Esophagus muscularis mucosa (tissue), 4 donors: ENCODE measurements around the gene LCK. TPM values are rescaled to one million over a fixed set of nuclear protein-coding genes. Genes with fewer than 3 reads are reported as not detected.

Source experiments
- DNase-seq: peaks from one replicate; pipeline ENCODE4 v3.0.0-alpha.2; 2017; ENCODE audit errors: extremely low spot score
- H3K27ac ChIP-seq, 4 donors: fragments of 200-600 bp; sonication (generic); replicated peaks in 1 of 4; 1 replicate in 3 of 4; 2 replicates in 1 of 4; pipeline ENCODE4 v1.5.1; 2016 to 2019; ENCODE audit warnings: mild to moderate bottlenecking in 1 of 4
- H3K27me3 ChIP-seq, 4 donors: fragments of 200-600 bp; sonication (generic); one replicate each; pipeline versions ENCODE4 v1.5.1 to v1.6.0; 2016 to 2019
- H3K36me3 ChIP-seq, 4 donors: fragments of 200-600 bp; sonication (generic); one replicate each; pipeline ENCODE4 v1.5.1; 2016 to 2019
- H3K4me1 ChIP-seq, 4 donors: fragments of 200-600 bp; sonication (generic); one replicate each; pipeline ENCODE4 v1.5.1; 2016 to 2019
- H3K4me3 ChIP-seq, 4 donors: fragments of 200-600 bp; sonication (generic); 1 replicate in 2 of 4; 2 replicates in 2 of 4; pipeline ENCODE4 v1.5.1; 2016 to 2019; ENCODE audit warnings: mild to moderate bottlenecking in 4 of 4, moderate library complexity in 1 of 4
- H3K9me3 ChIP-seq, 4 donors: fragments of 200-600 bp; sonication (generic); 1 replicate in 3 of 4; 2 replicates in 1 of 4; pipeline ENCODE4 v1.5.1; 2016 to 2019
- EP300 ChIP-seq: sonication (generic); formaldehyde crosslinking; IDR thresholded peaks from one replicate; pipeline ENCODE4 v1.6.1; 2017; ENCODE audit warnings: antibody characterized with exemption
- POLR2A ChIP-seq: fragments of 450-650 bp; IDR thresholded peaks from one replicate; pipeline ENCODE4 v1.6.1; 2017; ENCODE audit warnings: antibody characterized with exemption, moderate library complexity, mild to moderate bottlenecking, low read depth
- POLR2AphosphoS5 ChIP-seq, 2 donors: sonication (generic); formaldehyde crosslinking; IDR thresholded peaks; one replicate each; pipeline ENCODE4 v1.6.1; 2017; ENCODE audit warnings: antibody characterized with exemption in 2 of 2
- WGBS: methylation state at CpG from one replicate; pipeline ENCODE4 v1.1.5; 2018; 5-methylcytosine and 5-hydroxymethylcytosine counted together
- intact Hi-C: fragments of 100-400 bp; cut with DNase I; formaldehyde crosslinking; loops from one replicate; pipeline ENCODE4 v1.15.1; 2023
- small RNA-seq, 3 donors: library from RNA; depleted of rRNA; stranded (forward); fragments of <200 nt; gene quantifications; one replicate each; pipeline ENCODE3, GENCODE V24; 2016
- total RNA-seq, 4 donors: library from RNA; depleted of rRNA; stranded (reverse); fragments of >200 nt; gene quantifications; one replicate each; pipeline versions ENCODE4 v1.1.0 to v1.2.1, GENCODE V29; 2016
- TF ChIP-seq, protein P1 (sequence below), 3 experiments: fragments of 200-600 bp in 2 of 3; fragments of 450-650 bp in 1 of 3; sonication (generic) in 2 of 3; IDR thresholded peaks; one replicate each; pipeline ENCODE4 v1.5.1; 2017 to 2019; ENCODE audit warnings: antibody characterized with exemption in 3 of 3, mild to moderate bottlenecking in 2 of 3, moderate library complexity in 1 of 3

LCK gene
- total RNA-seq, 4 donors from 2014 or later, result 0.42 to 2.8 (median 1.1) TPM

DNA sequence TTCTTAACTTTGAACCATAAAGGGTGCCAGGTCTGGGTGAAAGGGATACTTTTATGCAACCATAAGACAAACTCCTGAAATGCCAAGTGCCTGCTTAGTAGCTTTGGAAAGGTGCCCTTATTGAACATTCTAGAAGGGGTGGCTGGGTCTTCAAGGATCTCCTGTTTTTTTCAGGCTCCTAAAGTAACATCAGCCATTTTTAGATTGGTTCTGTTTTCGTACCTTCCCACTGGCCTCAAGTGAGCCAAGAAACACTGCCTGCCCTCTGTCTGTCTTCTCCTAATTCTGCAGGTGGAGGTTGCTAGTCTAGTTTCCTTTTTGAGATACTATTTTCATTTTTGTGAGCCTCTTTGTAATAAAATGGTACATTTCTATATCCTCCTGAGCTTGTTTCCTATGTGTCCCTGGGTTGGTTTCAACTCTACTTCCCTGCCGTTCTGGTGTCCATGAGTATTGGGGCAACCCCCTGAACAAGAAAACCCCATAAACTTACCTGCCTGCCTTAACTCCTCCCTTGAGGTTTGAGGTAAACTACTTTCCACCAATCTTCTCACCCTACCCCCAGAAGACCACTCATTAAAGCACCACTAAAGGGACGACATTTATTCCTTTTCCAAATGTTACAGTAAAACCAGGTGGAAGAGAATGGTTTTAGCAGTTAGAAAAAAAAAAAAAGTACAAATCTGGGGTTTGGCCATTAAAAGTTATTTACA lies 82.3 kb downstream of the LCK start:
- no peak for DNase-seq
- no peak for TF ChIP-seq EP300
- no peak for TF ChIP-seq POLR2AphosphoS5 (IDR thresholded peaks at IDR 0.05)
- TF ChIP-seq, protein P1, sequence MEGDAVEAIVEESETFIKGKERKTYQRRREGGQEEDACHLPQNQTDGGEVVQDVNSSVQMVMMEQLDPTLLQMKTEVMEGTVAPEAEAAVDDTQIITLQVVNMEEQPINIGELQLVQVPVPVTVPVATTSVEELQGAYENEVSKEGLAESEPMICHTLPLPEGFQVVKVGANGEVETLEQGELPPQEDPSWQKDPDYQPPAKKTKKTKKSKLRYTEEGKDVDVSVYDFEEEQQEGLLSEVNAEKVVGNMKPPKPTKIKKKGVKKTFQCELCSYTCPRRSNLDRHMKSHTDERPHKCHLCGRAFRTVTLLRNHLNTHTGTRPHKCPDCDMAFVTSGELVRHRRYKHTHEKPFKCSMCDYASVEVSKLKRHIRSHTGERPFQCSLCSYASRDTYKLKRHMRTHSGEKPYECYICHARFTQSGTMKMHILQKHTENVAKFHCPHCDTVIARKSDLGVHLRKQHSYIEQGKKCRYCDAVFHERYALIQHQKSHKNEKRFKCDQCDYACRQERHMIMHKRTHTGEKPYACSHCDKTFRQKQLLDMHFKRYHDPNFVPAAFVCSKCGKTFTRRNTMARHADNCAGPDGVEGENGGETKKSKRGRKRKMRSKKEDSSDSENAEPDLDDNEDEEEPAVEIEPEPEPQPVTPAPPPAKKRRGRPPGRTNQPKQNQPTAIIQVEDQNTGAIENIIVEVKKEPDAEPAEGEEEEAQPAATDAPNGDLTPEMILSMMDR (IDR thresholded peaks at IDR 0.05), result no peak
- no peak for TF ChIP-seq POLR2A
- no peaks in the 10 kb centered on the region for H3K27me3 ChIP-seq
- H3K27ac ChIP-seq, result no peak overlapping the region
- intact Hi-C loops, result no loop called here
- H3K4me1 ChIP-seq, result peaks cover 30 to 44% (median 40%) of the 10 kb centered on the region in 4 donors
- H3K4me3 ChIP-seq, result no peak overlapping the region
- H3K9me3 ChIP-seq, result no peaks in the 10 kb centered on the region
- H3K36me3 ChIP-seq, result peaks cover 16 to 51% (median 47%) of the 10 kb centered on the region in 4 donors
- 83% methylated on average over 3 of the region's 3 CpGs for WGBS

DNA sequence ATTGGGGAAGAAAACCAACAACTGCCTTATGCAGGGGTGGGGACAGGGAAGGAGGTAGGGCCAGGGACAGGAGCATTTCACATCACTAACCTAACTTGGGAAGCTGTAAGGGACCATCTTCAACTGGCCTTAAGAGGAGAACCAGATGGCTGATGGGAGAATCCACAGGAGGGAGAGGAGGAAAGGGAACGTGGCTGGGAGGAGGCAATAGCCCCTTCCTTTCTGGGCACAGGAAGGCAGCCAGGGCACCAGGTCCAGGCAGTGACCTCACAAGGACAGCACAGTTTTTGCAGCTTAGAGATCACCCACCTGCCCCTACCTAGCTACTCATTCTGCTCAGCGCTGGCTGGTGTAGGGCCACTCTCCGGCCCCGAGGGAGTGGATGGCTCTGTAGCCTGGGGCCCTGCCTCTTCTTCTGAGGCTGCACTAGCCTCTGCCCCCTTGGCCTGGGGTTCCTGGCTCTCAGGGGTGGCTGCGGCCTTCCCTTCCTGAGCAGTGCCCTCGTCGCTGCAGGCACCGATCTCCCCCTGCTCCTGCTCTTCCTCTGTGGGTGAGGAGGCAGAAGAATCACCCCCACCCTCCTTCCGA lies 83.3 kb downstream of the LCK start:
- intact Hi-C loops, result no loop called here
- peak overlapping the region; percentile 77 to 82 (median 78) for H3K4me3 ChIP-seq
- TF ChIP-seq POLR2AphosphoS5 (IDR thresholded peaks at IDR 0.05) (no peak), POLR2A (no peak), EP300 (no peak)
- TF ChIP-seq, protein P1 (IDR thresholded peaks at IDR 0.05), result no peak
- 50% methylated on average over 8 of the region's 9 CpGs for whole genome bisulfite sequencing
- peaks cover 32 to 47% (median 42%) of the 10 kb centered on the region in 4 donors for H3K4me1 ChIP-seq
- DNase-seq, result no peak
- H3K9me3 ChIP-seq, result no peaks in the 10 kb centered on the region
- H3K27me3 ChIP-seq, result no peaks in the 10 kb centered on the region
- H3K36me3 ChIP-seq, result peaks cover 13 to 42% (median 38%) of the 10 kb centered on the region in 4 donors
- peak overlapping the region in 3 of 4 donors; percentile 67 to 71 (median 70) for H3K27ac ChIP-seq

DNA sequence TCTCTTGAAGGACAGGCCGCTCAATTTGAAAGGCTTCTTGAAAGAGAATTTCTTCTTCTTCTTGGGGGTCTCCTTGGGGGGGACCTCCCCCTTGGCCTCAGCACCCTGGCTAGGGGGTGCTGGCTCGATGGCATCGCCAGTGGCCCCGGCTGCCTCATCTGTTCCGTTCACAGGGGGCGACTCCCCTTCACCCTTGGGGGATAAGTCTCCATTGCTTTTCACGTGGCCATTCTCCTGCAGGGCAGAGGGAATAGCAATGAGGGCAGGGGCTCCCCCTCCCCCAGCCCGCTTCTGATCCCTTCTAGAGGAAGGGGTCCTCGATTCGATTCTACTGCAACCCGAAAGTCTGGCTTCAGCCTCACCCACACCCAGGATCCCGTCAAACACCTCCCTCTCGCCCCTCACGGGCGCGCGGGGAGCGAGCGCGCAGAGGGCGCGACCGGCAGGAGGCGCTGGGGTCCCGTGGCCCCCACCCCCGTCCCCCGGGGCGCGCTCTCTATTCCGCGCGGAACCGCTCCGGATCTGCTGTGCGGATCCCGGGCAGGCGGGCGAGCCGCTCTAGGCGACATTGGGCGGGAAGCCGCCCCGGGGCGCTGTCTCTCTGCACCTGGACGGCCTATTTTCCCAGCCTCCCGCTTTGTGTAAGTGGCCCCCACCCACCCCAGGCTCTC lies 83.9 kb downstream of the LCK start:
- no peaks in the 10 kb centered on the region for H3K9me3 ChIP-seq
- no peak for DNase-seq
- H3K27ac ChIP-seq, result peak overlapping the region; percentile 59 to 71 (median 68)
- peaks cover 13 to 35% (median 32%) of the 10 kb centered on the region in 4 donors for H3K36me3 ChIP-seq
- peak overlapping the region; percentile 77 to 82 (median 78) for H3K4me3 ChIP-seq
- TF ChIP-seq, protein P1 (IDR thresholded peaks at IDR 0.05), result peak; percentile 62 to 69 (median 67)
- TF ChIP-seq POLR2A, result no peak
- peak in 1 of 2 donors; percentile 19 for TF ChIP-seq POLR2AphosphoS5 (IDR thresholded peaks at IDR 0.05)
- intact Hi-C loops, result no loop called here
- no peaks in the 10 kb centered on the region for H3K27me3 ChIP-seq
- peaks cover 32 to 47% (median 42%) of the 10 kb centered on the region in 4 donors for H3K4me1 ChIP-seq
- WGBS, result 17% methylated on average over 8 of the region's 46 CpGs

DNA sequence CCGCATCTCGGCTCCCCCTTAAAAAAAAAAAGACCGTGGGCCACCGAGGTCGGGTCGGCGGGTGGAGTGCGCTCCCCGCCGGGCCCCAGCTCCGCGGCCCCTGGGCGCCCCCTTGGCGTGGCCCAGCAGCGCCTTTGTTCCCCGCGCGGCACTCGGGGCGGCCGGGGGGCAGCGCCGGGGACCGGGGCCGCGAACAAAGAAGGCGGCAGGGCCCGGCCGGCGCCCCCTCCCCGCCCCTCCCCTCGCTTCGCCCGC lies 84.4 kb downstream of the LCK start:
- Histone ChIP-seq H3K4me3 (peak overlapping the region; percentile 77 to 82 (median 78)), H3K27me3 (no peaks in the 10 kb centered on the region), H3K36me3 (peaks cover 13 to 31% (median 28%) of the 10 kb centered on the region in 4 donors), H3K27ac (peak overlapping the region; percentile 59 to 71 (median 68)), H3K9me3 (no peaks in the 10 kb centered on the region), H3K4me1 (peaks cover 32 to 47% (median 42%) of the 10 kb centered on the region in 4 donors)
- TF ChIP-seq EP300 (no peak), POLR2A (no peak), POLR2AphosphoS5 (IDR thresholded peaks at IDR 0.05) (no peak)
- TF ChIP-seq, protein P1 (IDR thresholded peaks at IDR 0.05), result no peak
- no peak for DNase-seq
- intact Hi-C loops, result no loop called here
- no CpG with 5 or more reads among the region's 34 CpGs for WGBS

Small RNA genes lying within 50 kb of the gene (small RNA-seq; reads per million reads assigned to genes)
- 0 reads per million in 3 donors for gene RF00017
- gene RF00019, result 0 reads per million in 3 donors

Other genes starting within 250 kb of the LCK start
- 10 to 100 TPM; 71.8 to 90.5 (median 79.7) TPM for gene KHDRBS1, start 237.4 kb upstream of the LCK start, total RNA-seq
- 1 to 10 TPM; 2.9 to 6.1 (median 4.8) TPM for gene TMEM39B, start 178.3 kb upstream of the LCK start, total RNA-seq
- gene KPNA6, start 143.2 kb upstream of the LCK start, total RNA-seq, result 10 to 100 TPM; 47.8 to 71.3 (median 55.4) TPM
- gene TXLNA, start 71.6 kb upstream of the LCK start, total RNA-seq, result 10 to 100 TPM; 43.6 to 88.4 (median 70.4) TPM
- gene CCDC28B, start 50.7 kb upstream of the LCK start, total RNA-seq, result 1 to 10 TPM; 5.0 to 7.8 (median 6.5) TPM
- 1 to 10 TPM in 3 of 4 donors, under 1 TPM in 1; 0.66 to 2.1 (median 1.1) TPM for gene IQCC, start 45.6 kb upstream of the LCK start, total RNA-seq
- gene DCDC2B, start 42.2 kb upstream of the LCK start, total RNA-seq, result not detected
- 1 to 10 TPM; 6.6 to 10.0 (median 8.2) TPM for gene TMEM234, start 28.9 kb upstream of the LCK start, total RNA-seq
- 100 to 1,000 TPM; 141 to 214 (median 167) TPM for gene EIF3I, start 28.9 kb upstream of the LCK start, total RNA-seq
- gene FAM167B, start 4.0 kb upstream of the LCK start, total RNA-seq, result 1 to 10 TPM in 3 of 4 donors, under 1 TPM in 1; 0.83 to 6.7 (median 4.7) TPM
- 10 to 100 TPM; 42.8 to 70.4 (median 51.4) TPM for gene HDAC1, start 40.8 kb downstream of the LCK start, total RNA-seq
- 10 to 100 TPM in 2 of 4 donors, 1 to 10 TPM in 2; 4.2 to 10.9 (median 9.2) TPM for gene MARCKSL1, start 85.0 kb downstream of the LCK start, total RNA-seq
- 1 to 10 TPM; 1.3 to 8.7 (median 4.9) TPM for gene FAM229A, start 111.2 kb downstream of the LCK start, total RNA-seq
- 1 to 10 TPM in 1 of 4 donors, under 1 TPM in 1, not detected in 2; 0.86 to 3.7 TPM for gene TSSK3, start 111.3 kb downstream of the LCK start, total RNA-seq
- gene BSDC1, start 143.2 kb downstream of the LCK start, total RNA-seq, result 10 to 100 TPM; 57.3 to 67.9 (median 63.4) TPM
- under 1 TPM; under 0.01 to 0.06 (median 0.03) TPM for gene ZBTB8B, start 213.8 kb downstream of the LCK start, total RNA-seq